HG03097 (cell line): ENCODE results near the gene PPP2R2D.
"Not testable (repeated sequence)": the region's sequence is repeated elsewhere in the genome, so short reads cannot be mapped to it uniquely, and the experiment has no call there.

Experiments
- ATAC-seq: cut with Tn5 transposase; IDR thresholded peaks from one replicate; pipeline ENCODE4 v1.9.1; 2021; ENCODE audit not compliant: unreplicated experiment, low FRiP score

The PPP2R2D gene

DNA sequence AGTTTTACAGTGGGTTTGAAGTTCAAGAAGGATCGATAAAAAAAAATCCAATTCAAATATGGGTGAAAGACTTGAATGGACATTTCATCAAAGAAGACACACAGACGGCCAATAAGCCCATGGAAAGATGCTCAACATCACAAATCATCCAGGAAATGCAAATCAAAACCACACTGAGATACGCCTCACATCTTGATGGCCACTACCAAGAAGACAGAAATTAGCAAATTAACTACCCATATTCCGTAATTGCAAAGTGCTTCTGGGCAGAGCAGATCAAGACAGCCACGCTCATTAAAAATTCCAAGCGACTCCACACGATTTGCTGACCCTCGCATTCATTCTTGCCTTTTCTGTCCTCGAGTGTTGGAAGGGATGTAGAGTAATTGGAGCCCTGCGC lies 34.1 kb upstream of the PPP2R2D start:
- ATAC-seq, result no peak

DNA sequence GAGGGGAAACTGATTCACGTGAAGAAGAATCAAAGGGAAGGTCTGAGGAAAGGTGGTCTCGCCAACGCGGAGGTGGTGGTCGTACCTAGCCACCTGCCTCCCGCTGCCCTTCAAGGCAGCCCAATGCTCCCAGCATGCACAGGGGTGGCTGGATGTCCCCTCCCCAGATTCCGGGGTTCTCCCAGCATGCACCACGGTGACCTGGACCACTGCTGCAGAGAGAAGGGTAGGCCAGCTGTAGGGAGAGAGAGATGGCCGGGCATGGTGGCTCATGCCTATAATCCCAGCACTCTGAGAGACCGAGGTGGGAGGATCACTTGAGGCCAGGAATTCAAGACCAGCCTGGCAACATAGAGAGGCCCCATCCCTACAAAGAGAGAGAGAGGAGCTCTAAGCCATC lies 32.4 kb upstream of the PPP2R2D start:
- no peak for ATAC-seq

DNA sequence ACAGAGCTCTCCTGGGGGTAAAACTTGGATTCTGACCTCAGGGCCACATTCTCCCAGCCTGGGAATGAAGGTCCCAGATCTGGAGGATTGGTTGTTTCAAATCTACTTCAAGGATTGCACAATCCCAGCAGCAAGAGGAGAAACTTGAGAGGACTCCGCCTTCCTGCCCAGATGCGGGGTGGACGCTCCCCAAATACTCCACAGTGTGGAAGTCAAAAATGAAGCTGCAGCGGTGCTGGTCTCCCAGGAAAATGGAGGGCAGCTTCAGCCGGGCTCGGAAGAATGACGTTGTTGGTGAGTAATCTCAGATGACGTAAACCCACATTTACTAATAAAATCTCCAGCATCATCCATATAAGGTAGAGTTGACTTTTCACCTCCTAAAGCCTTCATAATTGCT lies 31.5 kb upstream of the PPP2R2D start:
- ATAC-seq, result no peak

DNA sequence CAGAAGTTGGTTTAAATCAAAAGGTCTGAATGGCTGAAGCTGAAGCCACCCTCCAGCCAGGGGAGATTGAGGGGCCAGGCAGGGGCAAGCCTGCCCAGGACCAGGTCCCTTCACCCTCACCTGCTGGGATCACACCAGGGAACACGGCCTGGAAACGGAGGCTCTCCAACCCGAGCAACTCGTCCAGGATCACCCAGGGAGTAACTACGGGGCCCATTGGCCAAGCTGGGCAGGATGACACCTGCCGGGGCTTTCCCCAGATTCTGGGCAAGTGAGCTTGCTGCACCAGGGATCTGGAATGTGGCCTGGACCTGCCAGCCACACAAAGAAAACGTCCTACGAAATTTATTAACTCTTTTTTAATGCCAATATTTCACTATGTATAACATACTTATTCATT lies 30.4 kb upstream of the PPP2R2D start:
- no peak for ATAC-seq

DNA sequence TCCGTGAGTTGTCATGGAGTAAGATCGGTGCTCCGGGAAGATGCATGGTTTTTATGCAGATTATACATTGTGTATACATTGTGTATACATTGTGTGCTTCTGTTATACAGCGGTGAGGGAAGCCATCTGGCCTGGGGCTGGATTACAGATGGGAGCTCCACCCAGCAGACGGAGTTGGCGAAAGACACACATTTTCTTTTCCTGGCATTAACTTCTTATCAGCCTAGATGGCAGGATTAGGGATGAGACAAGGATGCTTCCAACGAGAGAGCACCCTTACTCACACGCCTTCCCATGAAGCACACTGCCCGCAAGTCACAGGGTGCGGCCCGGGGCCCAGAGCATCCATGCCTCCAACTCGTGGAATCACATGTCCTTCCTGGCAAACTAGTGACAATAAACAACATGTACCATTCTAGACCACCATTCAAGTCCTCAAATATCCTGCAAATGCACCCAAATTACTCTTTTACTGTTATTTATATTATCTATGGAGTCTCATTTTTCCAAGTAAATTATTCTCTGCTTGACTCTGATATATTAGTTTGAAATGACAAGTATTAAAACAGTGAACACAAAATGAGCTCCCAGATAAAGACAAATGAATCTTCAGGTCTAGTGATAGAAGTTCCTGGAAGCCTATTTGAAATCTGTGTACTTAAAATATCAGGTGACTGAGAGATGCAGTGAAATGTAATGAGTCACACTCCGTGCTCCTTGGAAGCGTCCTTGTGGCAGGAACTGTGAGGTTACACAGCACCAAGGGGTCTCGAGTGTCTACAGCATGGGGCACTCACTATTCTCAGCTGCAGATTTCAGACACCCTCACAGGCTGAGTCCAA lies 29.8 kb upstream of the PPP2R2D start:
- ATAC-seq, result no peak

DNA sequence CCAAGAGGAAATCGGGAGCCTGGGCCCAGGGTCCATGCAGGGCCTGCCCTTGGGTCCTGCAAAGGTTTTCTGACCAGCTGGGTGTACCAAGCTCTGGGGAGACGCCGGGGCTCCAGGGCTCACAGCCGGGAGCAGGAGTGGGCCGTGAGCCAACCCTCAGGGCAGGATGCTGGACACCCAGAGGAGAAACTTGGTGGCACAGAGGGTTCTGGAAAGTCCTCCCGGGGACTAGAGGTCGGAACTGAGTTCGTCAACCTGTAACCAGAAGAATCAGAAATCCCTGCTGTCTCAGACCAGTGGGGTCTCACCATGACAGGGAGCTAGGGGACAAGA lies 29.2 kb upstream of the PPP2R2D start:
- no peak for ATAC-seq

DNA sequence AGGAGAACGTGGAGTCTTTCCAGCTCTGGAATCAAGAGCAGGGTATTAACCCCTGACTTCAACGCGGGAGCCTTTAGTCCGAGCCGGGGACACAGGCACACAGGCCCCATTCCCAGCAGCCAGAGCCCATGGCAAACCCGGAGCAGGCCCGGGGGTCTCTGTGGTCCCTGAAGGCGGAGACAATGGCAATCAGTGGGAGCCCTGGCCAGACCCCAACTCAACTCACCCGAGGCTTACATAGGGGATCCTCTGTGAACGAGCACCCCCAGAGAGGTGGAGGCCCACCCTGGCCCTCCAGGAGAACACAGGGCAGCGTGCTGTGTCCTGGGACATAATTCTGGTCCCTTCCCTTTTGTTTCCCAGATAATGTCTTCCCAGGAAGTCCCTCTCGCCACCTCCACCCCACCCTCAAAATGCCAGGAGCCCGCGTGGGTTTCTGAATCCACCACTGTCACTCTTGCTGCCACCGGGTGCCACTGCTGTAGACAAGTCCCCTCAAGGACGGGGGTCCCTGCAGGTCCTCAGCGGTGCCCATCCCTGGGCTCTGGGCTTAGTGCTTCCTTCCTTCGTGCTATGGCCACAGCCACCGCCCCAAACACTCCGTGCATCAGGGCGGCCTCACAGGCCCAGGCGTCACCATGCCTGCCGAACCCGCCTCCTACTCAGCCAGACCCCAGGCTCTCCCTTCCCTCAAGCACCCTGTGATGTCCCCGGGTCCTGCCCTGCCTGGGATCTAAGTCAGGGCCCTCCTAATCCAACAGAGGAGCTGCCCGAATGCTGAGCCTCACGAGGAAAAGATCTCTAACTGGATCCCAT lies 28.6 kb upstream of the PPP2R2D start:
- ATAC-seq, result no peak

DNA sequence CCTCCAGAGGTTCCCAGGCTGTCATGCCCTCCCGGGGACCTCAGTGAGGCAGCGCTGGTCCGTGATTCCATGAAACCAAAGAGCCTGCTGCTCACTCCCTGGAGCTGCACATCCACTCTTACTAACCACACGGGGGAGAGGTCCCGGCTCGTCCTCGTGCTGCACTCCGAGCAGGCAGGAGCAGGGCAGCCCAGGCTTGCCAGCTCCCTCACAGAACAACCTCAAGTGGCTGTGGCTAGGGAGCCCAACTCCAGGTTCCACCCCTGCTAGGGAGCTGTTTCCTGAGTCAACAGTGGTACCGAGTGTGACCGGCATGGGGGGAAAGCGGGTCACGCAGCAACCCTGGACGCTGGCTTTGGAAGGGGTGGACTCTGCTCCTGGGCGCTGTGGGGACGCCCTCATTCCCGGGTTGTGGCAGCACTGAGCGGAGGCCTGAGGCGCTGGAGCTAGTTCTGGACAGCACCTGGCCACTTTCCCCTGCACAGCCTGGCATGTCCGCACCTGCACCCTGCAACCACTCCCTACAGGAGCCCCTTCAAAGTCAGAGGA lies 27.9 kb upstream of the PPP2R2D start:
- ATAC-seq, result no peak

DNA sequence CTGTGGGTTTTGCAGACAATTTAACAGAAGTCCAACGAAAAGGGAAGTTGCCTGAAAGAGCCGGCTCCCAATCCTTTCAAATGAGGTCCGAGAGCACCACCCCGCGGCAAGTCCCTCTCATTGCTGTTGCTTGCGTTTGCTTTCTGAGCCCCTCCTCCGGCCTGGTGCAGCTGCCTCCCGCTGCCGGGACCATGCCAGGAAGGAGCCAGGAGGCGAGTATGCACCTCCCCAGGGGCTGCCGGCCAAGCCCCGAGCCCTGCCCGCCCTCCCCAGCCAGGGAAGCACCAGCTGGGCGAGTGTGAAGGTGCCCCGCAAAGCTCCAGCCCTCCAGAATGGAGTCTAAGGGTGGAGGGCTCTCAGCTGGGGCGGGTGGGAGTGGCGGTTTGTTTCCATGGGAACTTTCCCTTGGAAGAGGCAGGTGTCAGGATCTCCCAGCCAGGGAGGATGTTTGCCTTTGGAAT lies 25.8 kb upstream of the PPP2R2D start:
- no peak for ATAC-seq

DNA sequence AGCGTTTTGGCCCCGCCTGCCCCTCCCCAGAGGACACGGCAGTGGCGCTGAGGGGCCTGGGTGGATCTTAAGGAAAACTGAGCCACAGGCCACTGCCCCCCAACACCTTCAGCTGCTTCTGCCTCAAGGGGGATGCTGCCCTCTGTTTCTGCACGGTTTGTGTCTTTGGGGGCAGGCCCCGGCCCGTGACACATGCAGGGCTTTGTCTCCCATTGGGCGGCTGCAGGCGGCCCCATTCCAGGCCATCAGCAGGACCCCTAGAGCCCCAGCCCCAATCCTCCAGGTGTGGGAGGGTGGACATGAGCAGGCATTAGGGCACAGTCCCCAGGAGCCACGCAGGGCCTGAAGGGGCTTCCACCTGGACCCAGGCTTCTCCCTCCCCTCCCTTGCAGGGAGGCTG lies 25.3 kb upstream of the PPP2R2D start:
- ATAC-seq, result no peak

DNA sequence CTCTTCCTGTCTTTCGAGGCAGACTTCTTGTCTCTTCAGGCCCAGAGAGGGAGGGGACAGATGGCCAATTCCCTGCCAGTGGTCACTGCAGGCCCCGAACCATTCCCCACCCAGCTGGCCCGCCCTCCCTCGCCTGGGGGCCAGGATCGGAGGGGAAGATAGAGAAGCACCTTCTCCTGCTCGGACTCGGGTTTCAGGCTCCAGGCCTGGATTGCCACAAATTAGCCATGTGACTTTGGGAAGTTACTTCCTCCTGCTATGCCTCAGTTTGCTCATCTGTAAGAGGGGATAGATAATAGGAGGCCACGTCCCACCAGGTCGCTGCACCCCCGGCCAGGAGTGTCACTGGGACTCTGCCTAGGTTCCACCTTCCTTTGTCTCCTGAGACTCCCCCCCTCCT lies 24.8 kb upstream of the PPP2R2D start:
- no peak for ATAC-seq

DNA sequence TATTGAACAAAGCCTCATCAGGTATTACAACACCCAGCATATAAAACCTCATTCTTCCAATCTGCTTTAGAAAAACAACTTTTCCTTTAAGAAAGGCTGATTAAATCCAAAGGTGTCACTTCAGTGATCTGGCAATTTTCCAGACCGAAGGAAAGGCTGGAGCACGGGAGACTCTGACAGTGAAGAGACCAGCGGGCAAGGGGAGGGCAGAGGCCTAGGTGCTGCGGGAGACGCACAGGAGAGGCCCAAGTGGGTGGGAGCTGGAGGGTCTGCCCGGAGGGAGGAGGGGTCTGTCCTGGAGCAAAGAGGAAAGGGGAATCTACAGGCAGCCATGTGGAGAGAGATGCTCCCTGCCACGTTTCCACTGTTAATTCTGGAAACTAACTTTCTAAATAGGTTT lies 24.3 kb upstream of the PPP2R2D start:
- ATAC-seq, result no peak

DNA sequence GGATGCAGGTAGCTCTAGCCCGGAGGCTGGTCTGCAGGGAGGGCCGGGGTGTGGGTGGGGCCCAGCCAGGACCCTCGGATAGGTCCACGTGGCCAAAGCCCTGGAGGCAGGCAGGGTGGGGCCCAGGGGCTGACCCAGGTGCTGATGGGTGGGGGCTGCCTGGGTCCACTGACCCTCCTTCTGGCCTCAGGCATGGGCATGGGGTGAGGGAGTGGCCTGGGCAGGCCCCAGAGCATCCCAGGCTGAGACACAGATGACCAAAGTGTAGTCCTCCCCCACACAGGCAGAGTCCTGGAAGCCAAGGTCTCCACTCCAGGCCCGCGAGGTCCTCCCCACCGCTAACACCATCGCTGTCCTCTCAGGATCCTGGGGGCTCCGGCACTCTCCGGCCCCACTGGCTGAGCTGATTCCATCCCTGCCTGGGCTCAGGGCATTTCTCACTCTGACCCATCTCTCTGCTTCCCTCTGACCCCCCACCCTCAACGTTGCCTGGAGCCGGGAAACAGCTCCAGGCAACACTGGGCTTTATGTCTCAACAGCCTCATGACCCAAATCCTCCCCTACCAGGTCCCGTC lies 20.7 kb upstream of the PPP2R2D start:
- ATAC-seq, result no peak

DNA sequence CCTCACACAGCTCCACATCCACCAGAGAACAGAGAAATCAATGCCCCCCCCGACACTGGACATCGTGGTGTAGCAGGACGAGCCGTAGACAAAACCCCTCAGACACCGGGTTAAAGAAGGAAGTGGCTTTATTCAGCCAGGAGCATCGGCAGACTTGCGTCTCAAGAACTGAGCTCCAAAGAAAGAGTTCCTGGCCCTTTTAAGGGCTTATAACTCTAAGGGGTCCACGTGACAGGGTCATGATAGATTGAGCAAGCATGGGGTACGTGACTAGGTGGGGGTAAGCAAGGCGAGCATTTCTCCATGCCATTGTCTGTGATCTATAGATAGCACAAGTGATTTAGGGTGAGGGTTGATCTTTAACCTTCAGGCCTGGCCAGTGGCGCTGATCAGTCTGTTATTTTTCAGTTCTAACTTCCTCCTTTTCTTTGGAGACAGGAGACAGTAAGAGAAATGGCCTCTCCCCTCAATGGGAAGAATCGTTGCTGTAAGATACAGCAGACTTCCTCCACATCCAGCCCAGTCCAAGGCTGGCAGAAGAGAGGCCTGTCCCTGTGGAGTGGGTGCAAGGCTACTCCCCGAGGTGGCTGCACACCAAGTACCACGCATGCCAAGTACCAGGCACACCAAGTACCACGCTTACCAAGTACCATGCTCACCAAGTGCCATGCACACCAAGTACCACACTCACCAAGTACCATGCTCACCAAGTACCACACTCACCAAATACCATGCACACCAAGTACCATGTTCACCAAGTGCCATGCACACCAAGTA lies 19.5 kb upstream of the PPP2R2D start:
- ATAC-seq, result no peak

DNA sequence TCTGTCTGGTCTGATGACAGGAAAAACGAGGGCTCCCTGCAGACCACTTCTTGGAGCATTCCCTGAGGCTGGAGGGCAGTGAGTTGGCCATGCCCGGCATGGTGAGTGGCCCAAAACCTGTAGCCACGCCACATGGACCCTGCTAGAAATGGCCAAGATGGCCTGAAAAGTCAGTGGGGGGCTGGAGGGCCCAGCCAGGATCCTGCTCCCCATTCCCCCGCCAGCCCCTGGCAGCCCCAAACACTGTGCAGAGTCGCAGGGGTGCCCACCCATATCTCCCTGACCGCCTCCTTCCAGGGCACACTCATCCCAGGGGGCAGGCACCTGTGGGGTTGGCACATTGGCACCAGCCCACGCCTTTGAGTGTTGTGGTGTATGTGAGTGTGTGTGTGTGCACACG lies 18.7 kb upstream of the PPP2R2D start:
- ATAC-seq, result no peak

DNA sequence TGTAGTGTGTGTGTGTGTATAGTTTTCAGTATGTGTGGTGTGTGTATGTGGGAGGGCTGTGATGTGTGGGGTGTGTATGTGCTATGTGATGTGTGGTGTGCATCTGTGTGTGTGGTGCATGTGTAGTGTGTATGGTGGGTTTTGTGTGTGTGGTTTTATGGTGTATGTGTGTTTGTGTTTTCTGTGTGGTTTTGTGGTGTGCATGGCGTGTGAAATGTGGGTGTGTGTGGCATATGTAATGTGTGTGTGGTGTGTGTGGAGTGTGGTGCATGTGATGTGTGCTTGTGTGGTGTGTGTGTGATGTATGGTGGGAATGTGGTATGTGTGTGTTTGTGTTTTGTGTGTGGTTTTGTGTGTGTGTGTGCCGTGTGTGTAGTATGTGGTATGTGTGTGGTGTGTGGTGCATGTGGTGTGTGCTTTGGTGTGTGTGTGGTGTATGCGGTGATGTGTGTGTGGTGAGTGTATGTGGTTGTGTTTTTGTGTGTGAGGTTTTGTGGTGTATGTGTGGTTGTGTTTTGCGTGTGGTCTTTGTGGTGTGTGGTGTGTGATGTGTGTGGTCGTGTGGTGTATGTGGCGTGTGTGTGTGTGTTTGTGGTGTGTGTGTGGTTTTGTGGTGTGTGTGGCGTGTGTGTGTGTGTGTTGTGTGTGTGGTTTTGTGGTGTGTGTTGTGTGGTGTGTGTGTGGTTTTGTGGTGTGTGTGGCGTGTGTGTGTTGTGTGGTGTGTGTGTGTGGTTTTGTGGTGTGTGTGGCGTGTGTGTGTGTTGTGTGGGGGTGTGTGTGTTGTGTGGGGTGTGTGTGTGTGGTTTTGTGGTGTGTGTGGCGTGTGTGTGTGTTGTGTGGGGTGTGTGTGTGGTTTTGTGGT lies 18.0 kb upstream of the PPP2R2D start:
- ATAC-seq, result no peak

DNA sequence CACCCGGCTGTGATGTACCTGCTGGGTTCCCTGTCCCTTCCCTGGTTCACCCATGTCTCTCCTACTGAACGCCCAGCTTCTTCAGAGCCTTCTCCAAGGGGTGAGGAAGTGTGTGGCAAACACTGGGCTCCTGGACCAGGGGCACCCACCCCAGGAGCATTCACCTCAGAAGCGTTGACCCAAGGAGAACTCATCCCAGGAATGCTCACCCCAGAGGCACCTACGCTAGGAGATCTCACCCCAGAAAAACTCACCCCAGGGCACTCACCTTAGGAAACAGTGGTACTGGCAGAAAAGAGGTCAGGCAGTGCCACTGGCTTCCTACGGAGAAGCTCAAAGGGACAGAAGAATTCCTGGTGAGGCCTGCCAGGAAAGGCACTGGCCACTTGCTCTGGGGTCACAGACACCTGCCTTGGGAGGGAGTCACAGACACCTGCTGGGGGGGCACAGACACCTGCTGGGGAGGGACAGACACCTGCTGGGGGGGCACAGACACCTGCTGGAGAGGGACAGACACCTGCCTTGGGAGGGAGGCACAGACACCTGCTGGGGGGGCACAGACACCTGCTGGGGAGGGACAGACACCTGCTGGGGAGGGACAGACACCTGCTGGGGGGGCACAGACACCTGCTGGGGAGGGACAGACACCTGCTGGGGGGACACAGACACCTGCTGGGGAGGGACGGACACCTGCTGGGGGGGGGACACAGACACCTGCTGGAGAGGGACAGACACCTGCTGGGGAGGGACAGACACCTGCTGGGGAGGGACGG lies 17.0 kb upstream of the PPP2R2D start:
- ATAC-seq, result not testable (repeated sequence)

DNA sequence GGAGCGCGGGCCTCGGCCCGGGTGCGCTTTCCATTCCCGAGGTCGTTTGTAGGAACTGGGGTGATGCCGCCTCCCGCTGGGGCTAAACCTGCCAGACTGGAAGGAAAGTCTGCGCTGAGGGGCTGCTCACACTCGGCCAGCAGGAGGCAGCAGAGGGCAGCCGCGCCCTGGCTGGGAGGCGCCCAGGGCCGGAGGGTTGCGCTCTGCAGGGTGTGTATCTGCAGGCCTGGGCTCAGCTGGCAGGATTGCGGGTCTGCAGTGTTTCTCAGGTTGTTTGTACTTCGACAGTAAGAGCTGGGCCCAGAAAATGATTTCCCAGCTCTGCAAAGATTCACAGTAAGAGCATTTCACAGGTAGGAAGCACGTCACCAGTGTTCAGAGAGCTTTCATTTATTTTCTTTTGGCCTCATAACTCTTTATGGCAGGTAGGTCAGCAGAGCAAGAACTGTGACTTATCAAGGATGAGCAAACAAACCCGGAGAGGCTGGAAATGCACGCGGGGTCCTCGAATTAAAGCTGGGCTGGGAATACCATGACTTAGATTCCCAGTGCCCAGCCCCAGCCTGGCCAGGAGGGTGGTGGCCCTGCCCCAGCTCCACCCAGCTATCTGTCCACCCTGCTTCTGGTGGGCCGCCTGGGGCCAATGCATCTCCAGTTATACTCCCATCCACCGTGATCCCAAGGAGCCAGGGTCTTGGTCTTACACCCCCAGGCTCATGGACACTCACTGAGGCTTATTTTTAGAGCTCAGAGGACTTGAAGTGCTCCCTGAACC lies 15.2 kb upstream of the PPP2R2D start:
- ATAC-seq, result peak; percentile 90
